ENCODE results near the gene NEK7.

Gene NEK7

DNA sequence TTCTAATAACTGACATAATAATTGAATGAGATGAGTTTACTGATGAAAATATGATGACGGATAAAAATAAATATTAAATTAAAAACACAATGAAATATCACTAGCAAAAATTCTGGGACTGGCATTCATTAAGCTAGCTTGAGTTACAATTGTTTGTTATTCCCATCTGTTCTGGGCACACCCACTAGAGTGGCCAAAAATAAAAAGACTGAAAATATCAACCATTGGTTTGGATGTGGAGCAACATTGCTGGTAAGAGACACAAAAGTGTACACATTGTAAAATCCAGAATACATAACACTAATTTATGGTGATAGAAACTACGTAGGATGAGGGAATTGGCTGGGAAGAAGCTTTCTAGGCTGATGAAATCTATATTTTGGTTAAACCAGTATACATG is 9.6 kb upstream of the NEK7 start:
- no peak for DNase-seq (ENCODE audit: low read depth)

DNA sequence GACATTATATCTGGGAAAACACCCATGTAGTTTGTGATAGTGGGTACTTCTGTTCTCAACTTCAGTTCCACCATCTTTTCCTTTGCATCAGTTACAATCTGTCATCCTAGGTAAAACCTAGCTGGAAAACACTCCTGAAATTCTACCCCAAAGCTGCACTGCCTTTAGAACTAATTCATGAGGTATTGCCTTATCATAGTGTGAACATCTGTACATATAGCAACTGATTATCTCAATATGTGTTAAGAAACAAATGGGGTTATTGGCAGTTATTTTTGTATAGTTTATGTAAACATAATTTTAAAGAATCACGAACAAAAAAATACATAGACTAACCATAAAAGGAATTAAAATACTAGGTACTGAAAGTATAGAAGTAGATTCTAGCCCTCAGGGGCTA is 6.4 kb upstream of the NEK7 start:
- no peak for DNase-seq (ENCODE audit: low read depth)

DNA sequence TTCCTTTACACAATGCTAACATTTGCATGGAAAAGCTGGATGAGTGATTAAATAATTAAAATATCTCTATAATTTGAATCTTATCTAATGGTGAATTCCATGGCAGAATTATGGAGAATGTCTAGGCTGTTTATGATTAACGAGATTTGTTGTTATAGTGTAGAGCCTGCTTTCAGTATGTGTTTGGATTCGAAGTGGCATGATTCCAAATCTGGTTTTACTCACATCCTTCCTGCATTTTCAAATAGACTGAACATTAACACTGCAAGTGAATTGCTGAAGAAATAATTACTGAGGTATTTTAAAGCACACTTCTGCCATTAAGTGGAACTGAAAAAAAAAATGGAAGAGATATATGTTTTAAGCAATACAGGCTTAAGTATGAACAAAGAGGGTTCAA is 5.1 kb upstream of the NEK7 start:
- no peak for DNase-seq (ENCODE audit: low read depth)

DNA sequence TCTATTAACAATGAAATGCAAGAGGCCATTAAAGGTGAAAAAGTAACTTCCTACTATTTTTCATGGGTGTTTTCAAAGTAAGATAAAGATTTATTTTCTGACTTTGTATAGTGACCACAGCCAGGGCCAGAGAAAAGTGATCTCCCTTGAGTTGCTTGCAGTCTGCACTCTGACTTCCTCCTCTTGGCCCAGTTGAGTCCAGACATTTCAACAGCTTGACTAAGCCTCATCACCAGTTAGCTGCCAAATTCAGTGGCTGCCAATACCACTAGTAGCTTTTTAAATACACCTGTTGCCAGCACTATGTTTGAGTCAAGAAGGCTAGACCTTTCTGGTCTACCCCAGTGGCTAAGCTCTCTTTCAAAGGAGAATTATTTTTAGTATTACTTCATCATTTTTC is 3.7 kb upstream of the NEK7 start:
- no peak for DNase-seq (ENCODE audit: low read depth)

DNA sequence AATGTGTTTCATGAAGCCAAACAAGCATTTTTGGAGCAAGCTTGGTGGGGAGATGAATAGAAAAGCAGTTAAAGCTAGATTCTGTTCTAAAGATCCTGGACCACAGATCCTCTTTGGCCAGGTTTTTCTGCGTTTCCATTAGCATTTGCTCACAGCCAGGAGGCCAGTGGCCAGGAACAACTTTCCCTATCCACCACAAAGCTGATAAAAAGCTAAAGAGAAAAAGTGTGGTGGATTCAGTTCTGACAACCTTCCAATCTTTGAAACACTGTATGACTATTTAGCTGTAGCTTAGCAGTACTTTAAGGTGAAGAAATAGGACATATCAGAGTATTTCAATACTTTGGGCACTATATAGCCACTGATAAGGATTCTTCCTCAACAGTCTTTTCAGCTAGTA is 3.0 kb upstream of the NEK7 start:
- DNase-seq (ENCODE audit: low read depth), result no peak

DNA sequence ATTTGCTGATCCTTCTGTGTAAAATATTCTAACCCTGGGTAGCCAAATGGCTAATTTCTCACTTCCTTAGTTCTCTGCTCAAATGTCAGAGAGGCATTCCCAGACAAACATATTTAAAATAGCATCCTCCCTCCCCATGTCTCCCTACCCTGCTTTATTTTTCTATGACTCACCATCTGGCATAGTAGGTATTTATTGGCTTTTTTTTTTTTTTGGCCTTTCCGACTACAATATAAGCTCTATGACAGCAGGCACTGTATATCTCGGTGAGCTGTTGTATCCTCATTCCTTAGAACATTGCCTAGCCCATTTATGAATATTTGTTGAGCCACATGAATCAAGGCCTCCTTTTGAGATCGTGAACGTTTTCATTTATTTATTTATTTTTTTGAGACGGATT is 1.5 kb upstream of the NEK7 start:
- no peak for DNase-seq (ENCODE audit: low read depth)

DNA sequence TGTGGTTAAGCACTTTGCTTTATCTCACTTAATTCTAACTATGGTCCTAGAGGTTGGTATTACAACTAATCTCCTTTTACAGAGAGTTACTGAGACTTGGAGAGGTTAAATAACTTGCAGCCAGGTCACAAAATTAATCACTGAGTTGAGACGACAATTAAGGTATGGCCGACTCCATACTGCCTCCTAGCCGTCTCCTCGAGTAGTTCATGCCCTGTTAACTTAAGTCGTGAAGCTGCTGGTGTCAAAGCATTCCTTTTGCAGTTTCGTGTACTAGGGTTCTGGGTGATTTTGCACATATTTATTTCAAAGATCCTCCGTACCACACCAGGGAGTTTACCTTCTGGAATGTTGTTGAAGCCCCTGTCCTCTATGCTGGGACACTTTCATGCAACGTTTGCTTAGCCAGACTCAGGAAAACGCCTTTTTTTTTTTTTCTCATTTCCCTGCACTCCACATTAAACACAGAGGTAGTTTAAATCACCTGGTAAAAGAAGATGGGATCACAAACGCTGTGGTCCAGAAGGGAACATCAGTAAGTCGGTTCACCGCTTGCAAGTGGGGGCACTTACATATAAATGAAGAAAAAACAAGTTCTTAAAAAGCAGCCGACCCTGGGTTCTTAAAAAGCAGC is 570 bp upstream of the NEK7 start:
- peak; percentile 63 for DNase-seq (ENCODE audit: low read depth)

DNA sequence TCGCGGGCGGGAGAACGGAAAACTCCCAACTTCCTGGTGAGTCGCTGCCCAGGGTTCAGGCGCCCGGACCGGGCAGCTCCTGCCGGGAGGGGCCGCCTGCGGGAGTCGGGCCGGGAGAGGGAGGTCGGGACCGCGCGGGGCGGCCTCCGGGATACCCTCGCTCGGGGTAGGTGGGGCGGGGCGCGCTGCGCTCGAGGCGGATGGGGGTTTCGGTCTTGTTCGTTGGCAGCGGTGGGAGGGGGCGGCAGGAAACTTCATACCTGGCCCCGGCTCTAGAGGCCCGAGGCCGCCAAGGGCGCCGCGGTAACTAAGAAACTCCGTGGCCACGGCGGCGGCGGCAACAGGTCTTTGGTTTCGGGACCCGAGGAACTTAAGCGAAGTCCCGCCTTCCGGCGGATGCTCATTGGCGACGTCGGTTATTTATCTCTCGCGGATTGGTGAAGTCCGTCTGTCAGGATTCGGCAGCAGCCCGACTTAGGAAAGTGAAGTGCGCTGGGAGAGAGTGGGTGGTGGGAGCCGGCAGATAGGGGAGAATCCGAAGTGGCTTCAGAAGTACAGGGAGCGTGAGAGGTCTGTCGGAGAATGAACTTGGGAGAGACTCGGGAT is 546 bp downstream of the NEK7 start:
- peak; percentile 72 for DNase-seq (ENCODE audit: low read depth)

DNA sequence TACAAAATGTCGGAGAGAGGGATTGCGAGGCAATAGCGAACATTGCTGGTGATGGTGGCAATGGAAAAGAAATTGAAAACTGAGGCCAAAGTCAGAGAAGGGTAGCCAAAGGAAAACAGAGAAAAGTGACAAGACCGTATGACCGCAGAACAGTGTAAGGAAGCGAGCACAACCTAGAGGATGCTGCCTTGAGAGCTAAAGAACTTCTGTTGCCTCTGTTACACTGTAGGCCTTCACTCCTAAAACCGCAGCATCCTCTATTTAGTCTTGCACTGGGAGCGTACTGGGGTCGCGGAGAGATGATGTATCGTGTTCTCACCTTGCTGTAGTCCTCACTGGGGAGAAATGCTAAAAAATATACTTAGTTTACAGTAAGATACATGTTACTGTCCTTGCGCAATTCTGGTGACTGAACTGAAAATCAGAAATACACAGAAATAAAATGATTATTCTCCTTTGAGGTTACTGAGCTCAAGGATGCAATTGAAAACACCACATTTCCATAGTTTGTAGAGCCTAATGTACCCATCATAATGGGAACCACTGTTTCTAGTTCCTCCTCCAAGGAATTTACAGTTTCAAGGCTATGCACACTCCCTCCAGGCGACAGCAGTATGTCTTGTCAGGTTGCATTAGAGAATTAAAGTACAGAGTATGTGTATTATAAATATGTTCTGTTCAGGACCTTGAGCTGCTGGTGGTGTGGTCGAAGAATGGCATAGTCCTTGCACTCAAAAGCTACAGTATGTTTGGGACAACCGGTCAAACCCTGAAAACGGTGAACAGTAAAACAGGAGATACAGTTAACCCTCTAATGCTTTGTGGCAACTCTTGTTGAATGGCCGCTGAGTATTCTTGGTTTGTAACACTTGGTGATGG is 1.3 kb downstream of the NEK7 start:
- no peak for DNase-seq (ENCODE audit: low read depth)

DNA sequence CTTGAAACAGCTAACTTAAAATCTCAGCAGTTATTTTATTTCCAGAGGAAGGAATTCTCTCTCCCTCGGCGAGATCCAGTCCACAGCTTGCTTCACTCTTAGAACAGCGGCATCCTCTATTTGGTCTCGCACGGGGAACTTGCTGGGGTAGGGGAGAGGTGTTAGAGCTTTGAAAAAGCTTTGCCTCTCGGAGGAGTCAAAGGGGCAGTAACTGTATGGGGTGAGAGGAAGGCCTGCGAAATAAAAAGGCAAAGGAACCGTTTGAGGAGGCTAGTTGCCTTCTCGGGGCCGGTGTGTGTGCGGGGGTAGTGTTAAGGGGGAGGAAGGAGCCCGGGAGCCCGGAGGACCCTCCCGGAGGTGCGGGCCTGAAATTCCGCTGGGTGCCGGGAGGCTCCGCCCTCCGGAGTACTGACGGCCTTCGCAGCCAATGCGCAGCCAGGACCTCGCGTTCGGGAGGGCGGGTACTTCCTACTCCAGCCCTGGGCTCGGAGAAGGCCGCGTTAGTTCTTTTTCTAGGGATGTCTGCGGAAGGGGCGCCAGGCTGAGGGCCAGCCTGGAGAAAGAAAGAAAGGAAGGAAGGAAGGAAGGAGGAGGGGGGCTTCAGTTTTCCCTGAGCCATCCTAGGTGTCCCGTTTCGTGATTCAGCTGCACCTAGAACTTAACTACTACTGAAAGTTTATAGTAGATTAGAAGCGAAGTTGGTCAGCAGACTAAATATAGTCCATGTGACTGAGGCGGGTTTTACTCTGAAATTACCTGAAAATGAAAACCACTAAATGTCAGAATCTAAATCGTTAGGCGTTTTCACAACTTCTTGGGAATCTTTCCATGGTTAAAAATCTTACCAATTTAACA is 2.2 kb downstream of the NEK7 start:
- peak; percentile 77 for DNase-seq (ENCODE audit: low read depth)

DNA sequence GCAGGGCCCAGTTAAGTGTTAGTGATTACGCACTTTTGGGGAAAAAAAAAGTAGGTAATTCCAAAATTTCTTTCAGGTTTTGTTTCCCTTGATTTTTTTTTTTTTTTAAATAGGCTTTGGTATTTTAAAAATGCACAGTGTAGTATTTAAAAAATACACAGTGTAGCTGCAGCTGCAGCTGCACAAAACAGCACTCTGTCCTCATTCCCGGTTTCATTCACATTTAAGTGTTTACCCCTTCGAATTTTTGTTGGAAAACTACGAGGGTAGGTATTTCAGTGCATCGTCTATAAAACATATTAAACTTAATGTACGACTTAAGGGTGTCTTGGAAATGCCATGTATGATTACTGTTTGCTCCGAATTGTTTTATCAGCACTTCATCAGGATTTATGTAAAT is 3.4 kb downstream of the NEK7 start:
- no peak for DNase-seq (ENCODE audit: low read depth)

DNA sequence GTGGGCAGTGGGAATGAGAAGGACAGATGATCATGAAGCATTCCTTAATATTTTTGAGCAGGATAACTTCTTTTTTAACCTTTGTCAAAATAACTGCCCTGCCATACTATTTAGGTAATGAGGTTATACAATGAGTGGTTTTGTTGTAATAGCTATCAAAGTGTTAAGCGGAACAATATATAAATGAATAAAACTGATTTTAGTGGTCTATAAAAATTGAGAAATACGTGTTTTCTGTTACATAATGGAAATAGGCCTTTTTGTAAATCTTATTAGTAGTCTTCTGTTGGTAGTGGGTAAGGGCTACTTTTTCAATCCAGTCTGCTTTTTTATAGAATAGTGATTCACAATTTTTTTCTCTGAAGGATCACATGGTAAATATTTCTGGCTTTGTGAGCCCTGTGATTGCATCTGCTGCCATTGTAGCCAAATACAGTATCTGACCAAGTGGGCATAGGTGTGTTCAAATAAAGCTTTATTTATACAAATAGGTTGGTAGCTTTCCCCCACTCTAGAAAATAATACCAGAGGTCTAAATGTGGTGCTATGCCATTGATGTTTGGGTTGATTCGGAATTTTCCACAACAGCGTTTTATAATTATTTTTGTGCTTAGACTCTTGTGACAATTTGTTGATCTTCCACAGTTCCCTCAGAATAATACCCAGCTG is 4.3 kb downstream of the NEK7 start:
- no peak for DNase-seq (ENCODE audit: low read depth)

DNA sequence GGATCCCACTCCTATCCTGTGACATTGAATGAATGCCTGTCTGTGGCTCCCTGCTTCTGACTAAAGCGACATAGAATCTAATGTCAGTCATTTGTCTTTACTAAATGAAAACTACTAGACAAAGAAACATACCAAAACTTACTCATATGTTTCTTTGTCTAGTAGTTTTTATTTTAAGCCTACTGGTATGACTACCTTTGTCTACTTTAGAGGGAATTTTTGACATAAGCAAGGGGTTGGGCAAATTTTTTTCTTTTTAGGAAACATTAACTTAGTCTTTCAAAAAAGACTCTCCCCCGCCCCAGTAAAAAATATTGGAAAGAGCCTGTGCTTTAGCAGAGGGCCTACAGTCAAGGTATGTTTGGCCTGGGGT is 4.9 kb downstream of the NEK7 start:
- no peak for DNase-seq (ENCODE audit: low read depth)

DNA sequence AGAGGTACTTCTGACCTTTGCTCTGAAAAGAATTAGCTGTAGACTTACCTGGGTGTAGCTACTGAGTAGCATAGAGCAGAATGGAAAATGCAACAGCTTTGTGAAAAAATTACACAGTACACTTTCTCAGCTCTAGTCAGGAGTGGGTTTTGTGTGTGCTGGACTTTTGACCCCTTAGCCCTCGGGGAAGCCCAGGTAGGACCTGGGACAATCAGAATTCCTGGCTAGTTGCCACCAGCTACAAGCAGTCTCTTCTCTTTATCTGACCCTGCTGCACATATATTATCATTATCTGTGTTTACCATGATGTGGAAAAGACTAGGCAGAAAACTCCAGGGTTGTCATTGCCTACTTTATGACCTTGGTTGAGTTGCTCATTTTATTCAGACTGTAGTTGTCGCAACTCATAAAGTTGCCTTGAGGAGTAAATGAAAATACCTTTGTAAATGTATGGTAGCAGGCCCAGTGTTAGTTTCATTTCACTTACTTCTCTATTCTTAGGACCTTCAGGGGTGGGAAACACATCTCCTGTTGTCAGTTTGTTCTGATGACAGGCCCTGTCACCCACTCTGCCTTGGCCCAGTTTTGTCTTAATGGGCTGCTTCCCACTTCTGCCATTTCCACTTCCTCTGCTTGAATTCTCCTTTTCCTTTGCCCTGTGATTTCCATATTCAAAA is 5.4 kb downstream of the NEK7 start:
- DNase-seq (ENCODE audit: low read depth), result no peak

DNA sequence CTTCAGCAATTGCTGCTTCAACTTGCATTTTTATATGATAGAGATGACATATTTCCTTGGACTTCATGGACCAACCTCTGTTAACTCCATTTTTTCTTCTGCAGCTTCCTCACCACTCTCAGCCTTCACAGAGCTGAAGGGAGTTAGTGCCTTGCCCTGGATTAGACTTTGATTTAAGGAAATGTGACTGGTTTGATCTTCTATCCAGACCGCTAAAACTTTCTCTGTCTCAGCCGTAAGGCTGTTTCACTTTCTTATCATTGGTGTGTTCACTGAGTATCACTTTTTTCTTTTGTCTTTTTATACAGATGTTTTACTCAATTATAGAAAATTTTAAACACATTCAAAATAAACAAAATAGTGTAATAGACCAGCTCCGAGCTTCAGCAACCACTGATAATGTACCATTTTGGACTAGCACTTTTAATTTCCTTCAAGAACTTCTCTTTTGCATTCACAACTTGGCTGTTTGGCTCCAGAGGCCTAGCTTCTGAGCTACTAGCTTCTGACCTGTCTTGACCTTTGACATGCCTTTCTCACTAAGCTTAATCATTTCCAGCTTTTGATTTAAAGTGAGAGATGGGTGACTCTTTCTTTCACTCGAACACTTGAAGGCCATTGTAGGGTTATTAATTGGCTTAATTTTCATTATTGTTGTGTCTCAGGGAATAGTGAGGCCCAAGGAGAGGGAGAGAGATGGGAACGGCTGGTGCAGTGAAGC is 9.3 kb downstream of the NEK7 start:
- no peak for DNase-seq (ENCODE audit: low read depth)

DNA sequence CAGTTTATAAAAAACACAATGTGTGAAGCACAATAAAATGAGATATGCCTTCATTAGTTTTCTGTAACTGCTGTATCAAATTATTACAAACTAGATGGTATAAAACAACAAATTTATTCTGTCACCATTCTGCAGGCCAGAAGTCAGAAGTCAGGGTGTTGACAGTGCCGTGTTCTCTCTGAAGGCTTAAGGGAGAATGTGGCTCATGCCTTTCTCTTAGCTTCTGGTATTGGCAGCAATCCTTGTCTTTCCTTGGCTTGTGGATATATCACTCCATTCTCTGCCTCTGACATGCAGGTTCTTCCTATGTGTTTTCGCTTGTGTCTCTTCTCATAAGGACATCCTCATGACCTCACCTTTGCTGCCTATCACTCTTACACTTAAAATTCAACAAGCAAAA is 10.1 kb downstream of the NEK7 start:
- DNase-seq (ENCODE audit: low read depth), result no peak

DNA sequence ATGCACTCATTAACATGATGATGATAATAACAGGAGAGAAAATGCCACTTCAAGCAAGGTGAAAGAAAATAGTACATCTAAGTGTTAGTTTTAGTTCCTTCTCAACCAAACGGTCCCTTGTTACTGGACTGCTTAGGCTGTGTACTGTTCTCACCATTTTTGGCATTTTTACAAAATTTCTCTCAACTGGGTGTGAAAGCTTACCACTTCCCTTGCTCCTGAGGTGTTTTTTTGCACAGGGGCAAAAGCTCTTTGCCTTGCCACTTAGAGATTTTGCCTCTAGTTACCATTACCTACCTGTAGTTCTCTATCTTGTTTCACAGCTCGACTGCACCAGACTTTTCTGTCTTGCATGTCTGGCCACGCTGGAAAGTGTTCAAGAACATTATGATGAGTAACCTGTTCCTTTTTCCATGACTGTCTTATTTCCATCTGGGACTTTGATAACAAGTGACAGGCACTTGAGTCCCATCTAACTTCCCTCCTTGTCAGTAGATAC is 10.7 kb downstream of the NEK7 start:
- DNase-seq (ENCODE audit: low read depth), result no peak

DNA sequence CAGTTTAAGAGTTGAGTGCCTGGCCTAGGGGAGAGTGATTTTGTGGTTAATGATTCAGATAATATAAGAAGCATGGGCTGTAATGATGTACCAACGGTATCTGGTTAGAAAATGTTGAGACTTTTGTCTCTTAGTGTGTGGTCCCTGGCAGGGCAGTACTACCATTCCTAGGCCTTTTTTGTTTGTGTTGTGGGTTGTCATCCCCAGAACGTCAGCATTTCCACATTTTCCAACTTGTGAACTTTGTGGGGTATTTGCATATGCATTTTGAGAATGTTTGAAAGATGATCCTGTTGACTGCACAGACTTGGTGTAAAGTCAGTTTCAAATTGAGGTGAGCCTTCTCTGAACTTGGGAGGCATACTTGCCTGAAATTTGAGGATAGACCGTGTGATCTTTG is 11.4 kb downstream of the NEK7 start:
- DNase-seq (ENCODE audit: low read depth), result no peak

DNA sequence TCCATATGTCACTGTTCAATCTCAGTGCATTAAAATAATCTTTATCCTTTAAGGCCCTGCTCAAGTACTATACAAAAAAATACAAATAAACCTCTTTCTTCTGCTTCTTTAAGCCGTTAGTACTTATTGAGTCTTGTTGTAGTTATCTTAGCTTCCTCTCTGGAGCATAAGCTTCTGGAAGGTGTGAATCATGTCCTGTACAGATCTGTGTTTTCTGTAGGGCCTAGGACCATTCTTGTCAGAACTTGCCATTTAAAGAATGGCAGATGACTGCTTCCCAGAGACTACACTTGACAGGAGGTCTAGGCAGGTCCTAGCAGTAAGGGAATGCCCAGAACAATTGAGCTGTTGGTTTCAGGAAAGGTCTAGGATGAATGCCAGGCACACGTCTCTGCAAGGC is 12.9 kb downstream of the NEK7 start:
- no peak for DNase-seq (ENCODE audit: low read depth)
